Measurements from ENCODE around the gene SLC9A3.

SLC9A3 gene

GRCh38 chr5:425714-426113 is 98.5 kb downstream of the SLC9A3 start:
- Histone ChIP-seq H3K4me1 (ENCODE audit: insufficient read depth, low read length, severe bottlenecking) (peaks cover 39% of the 10 kb centered on the region), H3K27ac (ENCODE audit: low read depth, low read length, poor library complexity, severe bottlenecking) (peak overlapping the region; percentile 100), H3K36me3 (ENCODE audit: insufficient read depth, low read length) (peaks cover 14% of the 10 kb centered on the region; the same call in 1 of the 2 replicates)

GRCh38 chr5:424301-425110 is 99.7 kb downstream of the SLC9A3 start:
- peaks cover 42% of the 10 kb centered on the region for H3K4me1 ChIP-seq (ENCODE audit: insufficient read depth, low read length, severe bottlenecking)
- no peaks in the 10 kb centered on the region for H4K20me1 ChIP-seq (ENCODE audit: insufficient read depth, low read length)
- no peaks in the 10 kb centered on the region for H3K9me3 ChIP-seq (ENCODE audit: low read length)
- H3K4me3 ChIP-seq (ENCODE audit: low read depth, low read length, poor library complexity, severe bottlenecking), result no peak overlapping the region
- no peaks in the 10 kb centered on the region for H3K9me2 ChIP-seq (ENCODE audit: low read depth, low read length)
- H3K36me3 ChIP-seq (ENCODE audit: insufficient read depth, low read length), result 0 out of 2 replicates have a peak, but pooled peaks cover 9% of the 10 kb centered on the region
- peak overlapping the region; percentile 100 for H3K27ac ChIP-seq (ENCODE audit: low read depth, low read length, poor library complexity, severe bottlenecking)
- H3K9ac ChIP-seq (ENCODE audit: low read length), result peak overlapping the region; percentile 67
- no peak overlapping the region for H2AFZ ChIP-seq (ENCODE audit: low read length)
- no peaks in the 10 kb centered on the region for H3K79me2 ChIP-seq (ENCODE audit: insufficient read depth, low read length)
- H3F3A ChIP-seq (ENCODE audit: insufficient read depth, low read length), result no peaks in the 10 kb centered on the region
- H3K4me2 ChIP-seq (ENCODE audit: low read length), result peak overlapping the region; percentile 56
- no peaks in the 10 kb centered on the region for H3K27me3 ChIP-seq (ENCODE audit: insufficient read depth, low read length)
- TF ChIP-seq EZH2 (IDR thresholded peaks at IDR 0.05; ENCODE audit: borderline replicate concordance, low read length) (no peak), CTCF (IDR thresholded peaks at IDR 0.05; ENCODE audit: low read length) (no peak)

More at GRCh38 chr5:425714-426113, 98.5 kb downstream of the SLC9A3 start:
- TF ChIP-seq CTCF (IDR thresholded peaks at IDR 0.05; ENCODE audit: low read length) (peak; percentile 69), EZH2 (IDR thresholded peaks at IDR 0.05; ENCODE audit: borderline replicate concordance, low read length) (no peak)
- H3K9me2 ChIP-seq (ENCODE audit: low read depth, low read length), result no peaks in the 10 kb centered on the region
- no peaks in the 10 kb centered on the region for H3F3A ChIP-seq (ENCODE audit: insufficient read depth, low read length)
- no peaks in the 10 kb centered on the region for H3K9me3 ChIP-seq (ENCODE audit: low read length)
- no peak overlapping the region for H3K4me3 ChIP-seq (ENCODE audit: low read depth, low read length, poor library complexity, severe bottlenecking)
- H3K4me2 ChIP-seq (ENCODE audit: low read length), result no peak overlapping the region
- H3K27me3 ChIP-seq (ENCODE audit: insufficient read depth, low read length), result no peaks in the 10 kb centered on the region
- no peak overlapping the region for H2AFZ ChIP-seq (ENCODE audit: low read length)
- H3K9ac ChIP-seq (ENCODE audit: low read length), result no peak overlapping the region
- H3K79me2 ChIP-seq (ENCODE audit: insufficient read depth, low read length), result no peaks in the 10 kb centered on the region
- H4K20me1 ChIP-seq (ENCODE audit: insufficient read depth, low read length), result no peaks in the 10 kb centered on the region

- 0 out of 2 replicates have a peak, but pooled peaks cover 9% of the 10 kb centered on the region for H3K36me3 ChIP-seq (ENCODE audit: insufficient read depth, low read length)
- peak overlapping the region; percentile 100 for H3K27ac ChIP-seq (ENCODE audit: low read depth, low read length, poor library complexity, severe bottlenecking)
- no peaks in the 10 kb centered on the region for H3F3A ChIP-seq (ENCODE audit: insufficient read depth, low read length)
- no peaks in the 10 kb centered on the region for H3K9me2 ChIP-seq (ENCODE audit: low read depth, low read length)
- H3K4me1 ChIP-seq (ENCODE audit: insufficient read depth, low read length, severe bottlenecking), result peaks cover 46% of the 10 kb centered on the region
- H3K9me3 ChIP-seq (ENCODE audit: low read length), result no peaks in the 10 kb centered on the region
- H2AFZ ChIP-seq (ENCODE audit: low read length), result no peak overlapping the region
- no peaks in the 10 kb centered on the region for H3K27me3 ChIP-seq (ENCODE audit: insufficient read depth, low read length)
- no peak overlapping the region for H3K4me3 ChIP-seq (ENCODE audit: low read depth, low read length, poor library complexity, severe bottlenecking)
- TF ChIP-seq CTCF (IDR thresholded peaks at IDR 0.05; ENCODE audit: low read length) (no peak), EZH2 (IDR thresholded peaks at IDR 0.05; ENCODE audit: borderline replicate concordance, low read length) (no peak)
- peak overlapping the region; percentile 56; the same call in 1 of the 2 replicates for H3K4me2 ChIP-seq (ENCODE audit: low read length)
- H3K9ac ChIP-seq (ENCODE audit: low read length), result peak overlapping the region; percentile 67; the same call in 1 of the 2 replicates
- H3K79me2 ChIP-seq (ENCODE audit: insufficient read depth, low read length), result no peaks in the 10 kb centered on the region
- no peaks in the 10 kb centered on the region for H4K20me1 ChIP-seq (ENCODE audit: insufficient read depth, low read length)
These were observed 100.5 kb downstream of the SLC9A3 start for GRCh38 chr5:423626-424261.
